GM23248 (cell line): ENCODE measurements around the gene CAPN2.

ENCODE experiments used
- EZH2 ChIP-seq: fragments of 200-600 bp; sonication (generic); IDR thresholded peaks from 2 replicates; pipeline ENCODE4 v1.6.1; 2018; ENCODE audit warnings: antibody characterized with exemption, mild to moderate bottlenecking; ENCODE audit not compliant: insufficient read depth, poor library complexity, severe bottlenecking
- EZH2phosphoT487 ChIP-seq: fragments of 200-600 bp; sonication (generic); IDR thresholded peaks from 2 replicates; pipeline ENCODE4 v1.6.1; 2018; ENCODE audit warnings: antibody characterized with exemption, moderate library complexity, mild to moderate bottlenecking, low read depth; ENCODE audit not compliant: insufficient read depth

GRCh38 chr1:223758734-223759133 is 46.4 kb downstream of the CAPN2 start:
- no peak for TF ChIP-seq EZH2phosphoT487
- TF ChIP-seq EZH2, result no peak
